ENCODE results near the gene ABHD16B. TPM values are rescaled to one million over a fixed set of nuclear protein-coding genes. Genes with fewer than 3 reads are reported as not detected.
A peak's percentile ranks its signal among the peaks of the same experiment; 100 is the strongest.

ABHD16B gene
- total and polyA plus RNA-seq, 2 of the 13 experiments (the other 11 are each of a cell fraction or from before 2014, with no cell fraction given): not detected

- no peak for TF ChIP-seq ZFP62 (CRISPR knock-in tag; IDR thresholded peaks at IDR 0.05)
- 0 out of 2 replicates have a peak, but pooled peaks have one; percentile 36 for TF ChIP-seq KDM6A (CRISPR knock-in tag; IDR thresholded peaks at IDR 0.05; ENCODE audit: low read depth)
- TF ChIP-seq, protein P1, sequence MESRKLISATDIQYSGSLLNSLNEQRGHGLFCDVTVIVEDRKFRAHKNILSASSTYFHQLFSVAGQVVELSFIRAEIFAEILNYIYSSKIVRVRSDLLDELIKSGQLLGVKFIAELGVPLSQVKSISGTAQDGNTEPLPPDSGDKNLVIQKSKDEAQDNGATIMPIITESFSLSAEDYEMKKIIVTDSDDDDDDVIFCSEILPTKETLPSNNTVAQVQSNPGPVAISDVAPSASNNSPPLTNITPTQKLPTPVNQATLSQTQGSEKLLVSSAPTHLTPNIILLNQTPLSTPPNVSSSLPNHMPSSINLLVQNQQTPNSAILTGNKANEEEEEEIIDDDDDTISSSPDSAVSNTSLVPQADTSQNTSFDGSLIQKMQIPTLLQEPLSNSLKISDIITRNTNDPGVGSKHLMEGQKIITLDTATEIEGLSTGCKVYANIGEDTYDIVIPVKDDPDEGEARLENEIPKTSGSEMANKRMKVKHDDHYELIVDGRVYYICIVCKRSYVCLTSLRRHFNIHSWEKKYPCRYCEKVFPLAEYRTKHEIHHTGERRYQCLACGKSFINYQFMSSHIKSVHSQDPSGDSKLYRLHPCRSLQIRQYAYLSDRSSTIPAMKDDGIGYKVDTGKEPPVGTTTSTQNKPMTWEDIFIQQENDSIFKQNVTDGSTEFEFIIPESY (CRISPR knock-in tag; IDR thresholded peaks at IDR 0.05): peak; percentile 43; the same call in 1 of the 2 replicates
- no peak; the same call in 1 of the 2 replicates for TF ChIP-seq MED13 (CRISPR knock-in tag; IDR thresholded peaks at IDR 0.05)
- TF ChIP-seq, protein P2, sequence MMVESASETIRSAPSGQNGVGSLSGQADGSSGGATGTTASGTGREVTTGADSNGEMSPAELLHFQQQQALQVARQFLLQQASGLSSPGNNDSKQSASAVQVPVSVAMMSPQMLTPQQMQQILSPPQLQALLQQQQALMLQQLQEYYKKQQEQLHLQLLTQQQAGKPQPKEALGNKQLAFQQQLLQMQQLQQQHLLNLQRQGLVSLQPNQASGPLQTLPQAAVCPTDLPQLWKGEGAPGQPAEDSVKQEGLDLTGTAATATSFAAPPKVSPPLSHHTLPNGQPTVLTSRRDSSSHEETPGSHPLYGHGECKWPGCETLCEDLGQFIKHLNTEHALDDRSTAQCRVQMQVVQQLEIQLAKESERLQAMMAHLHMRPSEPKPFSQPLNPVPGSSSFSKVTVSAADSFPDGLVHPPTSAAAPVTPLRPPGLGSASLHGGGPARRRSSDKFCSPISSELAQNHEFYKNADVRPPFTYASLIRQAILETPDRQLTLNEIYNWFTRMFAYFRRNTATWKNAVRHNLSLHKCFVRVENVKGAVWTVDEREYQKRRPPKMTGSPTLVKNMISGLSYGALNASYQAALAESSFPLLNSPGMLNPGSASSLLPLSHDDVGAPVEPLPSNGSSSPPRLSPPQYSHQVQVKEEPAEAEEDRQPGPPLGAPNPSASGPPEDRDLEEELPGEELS (CRISPR knock-in tag; IDR thresholded peaks at IDR 0.05): 0 out of 2 replicates have a peak, but pooled peaks have one; percentile 28
- TF ChIP-seq, protein P3, sequence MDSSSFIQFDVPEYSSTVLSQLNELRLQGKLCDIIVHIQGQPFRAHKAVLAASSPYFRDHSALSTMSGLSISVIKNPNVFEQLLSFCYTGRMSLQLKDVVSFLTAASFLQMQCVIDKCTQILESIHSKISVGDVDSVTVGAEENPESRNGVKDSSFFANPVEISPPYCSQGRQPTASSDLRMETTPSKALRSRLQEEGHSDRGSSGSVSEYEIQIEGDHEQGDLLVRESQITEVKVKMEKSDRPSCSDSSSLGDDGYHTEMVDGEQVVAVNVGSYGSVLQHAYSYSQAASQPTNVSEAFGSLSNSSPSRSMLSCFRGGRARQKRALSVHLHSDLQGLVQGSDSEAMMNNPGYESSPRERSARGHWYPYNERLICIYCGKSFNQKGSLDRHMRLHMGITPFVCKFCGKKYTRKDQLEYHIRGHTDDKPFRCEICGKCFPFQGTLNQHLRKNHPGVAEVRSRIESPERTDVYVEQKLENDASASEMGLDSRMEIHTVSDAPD (CRISPR knock-in tag; IDR thresholded peaks at IDR 0.05): no peak
- no peak; the same call in 1 of the 2 replicates for TF ChIP-seq NFE2L1 (CRISPR knock-in tag; IDR thresholded peaks at IDR 0.05; ENCODE audit: borderline replicate concordance)
- peak; percentile 81 for TF ChIP-seq RBFOX2 (IDR thresholded peaks at IDR 0.05; ENCODE audit: low read depth, low read length)
- no peak for TF ChIP-seq ATF1 (CRISPR knock-in tag; IDR thresholded peaks at IDR 0.05)
- TF ChIP-seq, protein P4, sequence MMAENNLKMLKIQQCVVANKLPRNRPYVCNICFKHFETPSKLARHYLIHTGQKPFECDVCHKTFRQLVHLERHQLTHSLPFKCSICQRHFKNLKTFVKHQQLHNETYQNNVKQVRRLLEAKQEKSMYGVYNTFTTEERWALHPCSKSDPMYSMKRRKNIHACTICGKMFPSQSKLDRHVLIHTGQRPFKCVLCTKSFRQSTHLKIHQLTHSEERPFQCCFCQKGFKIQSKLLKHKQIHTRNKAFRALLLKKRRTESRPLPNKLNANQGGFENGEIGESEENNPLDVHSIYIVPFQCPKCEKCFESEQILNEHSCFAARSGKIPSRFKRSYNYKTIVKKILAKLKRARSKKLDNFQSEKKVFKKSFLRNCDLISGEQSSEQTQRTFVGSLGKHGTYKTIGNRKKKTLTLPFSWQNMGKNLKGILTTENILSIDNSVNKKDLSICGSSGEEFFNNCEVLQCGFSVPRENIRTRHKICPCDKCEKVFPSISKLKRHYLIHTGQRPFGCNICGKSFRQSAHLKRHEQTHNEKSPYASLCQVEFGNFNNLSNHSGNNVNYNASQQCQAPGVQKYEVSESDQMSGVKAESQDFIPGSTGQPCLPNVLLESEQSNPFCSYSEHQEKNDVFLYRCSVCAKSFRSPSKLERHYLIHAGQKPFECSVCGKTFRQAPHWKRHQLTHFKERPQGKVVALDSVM (CRISPR knock-in tag; IDR thresholded peaks at IDR 0.05): no peak
- TF ChIP-seq HDAC6 (IDR thresholded peaks at IDR 0.05; ENCODE audit: low read depth, low read length): no peak
- TF ChIP-seq ZNF136 (CRISPR knock-in tag; IDR thresholded peaks at IDR 0.05; ENCODE audit: low read depth): peak; percentile 59; the same call in 1 of the 2 replicates
- TF ChIP-seq HOXA9 (CRISPR knock-in tag; IDR thresholded peaks at IDR 0.05; ENCODE audit: borderline replicate concordance): no peak
- TF ChIP-seq, protein P5, sequence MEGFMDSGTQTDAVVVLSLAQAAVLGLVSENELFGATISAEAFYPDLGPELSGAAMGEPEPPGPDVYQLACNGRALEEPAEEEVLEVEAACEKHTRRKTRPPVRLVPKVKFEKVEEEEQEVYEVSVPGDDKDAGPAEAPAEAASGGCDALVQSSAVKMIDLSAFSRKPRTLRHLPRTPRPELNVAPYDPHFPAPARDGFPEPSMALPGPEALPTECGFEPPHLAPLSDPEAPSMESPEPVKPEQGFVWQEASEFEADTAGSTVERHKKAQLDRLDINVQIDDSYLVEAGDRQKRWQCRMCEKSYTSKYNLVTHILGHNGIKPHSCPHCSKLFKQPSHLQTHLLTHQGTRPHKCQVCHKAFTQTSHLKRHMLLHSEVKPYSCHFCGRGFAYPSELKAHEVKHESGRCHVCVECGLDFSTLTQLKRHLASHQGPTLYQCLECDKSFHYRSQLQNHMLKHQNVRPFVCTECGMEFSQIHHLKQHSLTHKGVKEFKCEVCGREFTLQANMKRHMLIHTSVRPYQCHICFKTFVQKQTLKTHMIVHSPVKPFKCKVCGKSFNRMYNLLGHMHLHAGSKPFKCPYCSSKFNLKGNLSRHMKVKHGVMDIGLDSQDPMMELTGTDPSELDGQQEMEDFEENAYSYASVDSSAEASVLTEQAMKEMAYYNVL (CRISPR knock-in tag; IDR thresholded peaks at IDR 0.05; ENCODE audit: borderline replicate concordance): no peak
- TF ChIP-seq HHEX (CRISPR knock-in tag; IDR thresholded peaks at IDR 0.05): 0 out of 2 replicates have a peak, but pooled peaks have one; percentile 29
- TF ChIP-seq GRHL1 (CRISPR knock-in tag; conservative IDR thresholded peaks at IDR 0.05): no peak
- peak; percentile 93 for TF ChIP-seq ZNF224 (CRISPR knock-in tag; IDR thresholded peaks at IDR 0.05)
Measured at GRCh38 chr20:63894358-63895201, 33.3 kb downstream of the ABHD16B start, which contains the start of gene DNAJC5 (continued).

All from HepG2 (cell line).